ENCODE results near the gene EPAS1.

GRCh38 chr2:46318579-46319460 lies 21.6 kb downstream of the EPAS1 start:
- TF ChIP-seq EZH2phosphoT487 (IDR thresholded peaks at IDR 0.05; ENCODE audit: insufficient read depth, low read depth), result no peak
- no peak for TF ChIP-seq EZH2 (IDR thresholded peaks at IDR 0.05; ENCODE audit: insufficient read depth, poor library complexity, severe bottlenecking)
